K562 (cell line): ENCODE data around the gene EML3. TPM values are rescaled to one million over a fixed set of nuclear protein-coding genes. Genes with fewer than 3 reads are reported as not detected.

Source experiments
- BCOR ChIP-seq: fragments of 450-650 bp; IDR thresholded peaks from 2 replicates; pipeline ENCODE4 v1.6.1; 2016
- CREB5 ChIP-seq: fragments of 250-450 bp; sonication (Bioruptor Pico); IDR thresholded peaks from 2 replicates; pipeline ENCODE4 v1.5.0; 2020; ENCODE audit warnings: mild to moderate bottlenecking
- FIP1L1 ChIP-seq: fragments of 200-400 bp; formaldehyde crosslinking; IDR thresholded peaks from 2 replicates; pipeline ENCODE4 v1.6.1; 2018; ENCODE audit warnings: mild to moderate bottlenecking, low read depth, low read length; ENCODE audit not compliant: poor library complexity, severe bottlenecking
- HIVEP1 ChIP-seq: fragments of 250-450 bp; sonication (Bioruptor Pico); IDR thresholded peaks from 2 replicates; pipeline ENCODE4 v1.4.0; 2020; ENCODE audit warnings: mild to moderate bottlenecking
- HNRNPH1 ChIP-seq: fragments of 200-400 bp; formaldehyde crosslinking; optimal IDR thresholded peaks from 2 replicates; pipeline ENCODE3; 2017; ENCODE audit warnings: low read depth, mild to moderate bottlenecking, low read length, moderate library complexity
- IRF9 ChIP-seq: fragments of 450-650 bp; IDR thresholded peaks from 2 replicates; pipeline ENCODE4 v1.6.1; 2016; ENCODE audit warnings: missing biosample characterization, missing genetic modification characterization
- MCM7 ChIP-seq, 2 experiments: fragments of 450-650 bp; IDR thresholded peaks; 2 replicates each; pipeline ENCODE4 v1.6.1; 2016 to 2018
- MED1 ChIP-seq: sonication (generic); formaldehyde crosslinking; IDR thresholded peaks from 2 replicates; pipeline ENCODE4 v1.8.1; 2023; ENCODE audit warnings: missing genetic modification reagents, borderline replicate concordance
- MEIS2 ChIP-seq: fragments of 450-650 bp; IDR thresholded peaks from 2 replicates; pipeline ENCODE4 v1.6.1; 2014; ENCODE audit warnings: mild to moderate bottlenecking; ENCODE audit not compliant: partially characterized antibody
- MLX ChIP-seq, 2 experiments: fragments of 450-650 bp in 1 of 2; sonication (generic) in 1 of 2; formaldehyde crosslinking; conservative IDR thresholded peaks; 2 replicates each; pipeline versions ENCODE4 v1.4.0 to v1.8.1; 2020 to 2022; ENCODE audit warnings: mild to moderate bottlenecking in 1 of 2, missing genetic modification reagents in 1 of 2
- MTA2 ChIP-seq: fragments of 450-650 bp; IDR thresholded peaks from 2 replicates; pipeline ENCODE4 v1.6.1; 2016; ENCODE audit warnings: low read depth
- MTA3 ChIP-seq: fragments of 450-650 bp; formaldehyde crosslinking; IDR thresholded peaks from 2 replicates; pipeline ENCODE4 v1.6.1; 2017; ENCODE audit warnings: mild to moderate bottlenecking, borderline replicate concordance
- MYNN ChIP-seq, 2 experiments: sonication (generic); formaldehyde crosslinking in 1 of 2; IDR thresholded peaks; 2 replicates each; pipeline versions ENCODE4 v1.5.0 to v1.6.1; 2016 to 2020; ENCODE audit warnings: antibody characterized with exemption in 1 of 2, missing genetic modification reagents in 1 of 2
- PHF20 ChIP-seq: fragments of 450-650 bp; IDR thresholded peaks from 2 replicates; pipeline ENCODE4 v1.6.1; 2018; ENCODE audit not compliant: partially characterized antibody
- PKNOX1 ChIP-seq: fragments of 450-650 bp; IDR thresholded peaks from 2 replicates; pipeline ENCODE4 v1.6.1; 2016
- POLR2H ChIP-seq: IDR thresholded peaks from 2 replicates; pipeline ENCODE4 v1.6.1; 2016; ENCODE audit warnings: missing genetic modification characterization, low read depth, mild to moderate bottlenecking, control low read depth, missing compliant biosample characterization, moderate library complexity
- RBM15 ChIP-seq: fragments of 200-400 bp; formaldehyde crosslinking; IDR thresholded peaks from 2 replicates; pipeline ENCODE4 v1.6.1; 2018; ENCODE audit warnings: mild to moderate bottlenecking, low read length, moderate library complexity; ENCODE audit not compliant: insufficient read depth
- RBM39 ChIP-seq: fragments of 200-400 bp; formaldehyde crosslinking; optimal IDR thresholded peaks from 2 replicates; pipeline ENCODE3; 2018; ENCODE audit warnings: low read depth, low read length
- STAG1 ChIP-seq: sonication (generic); formaldehyde crosslinking; IDR thresholded peaks from 2 replicates; pipeline ENCODE4 v1.5.0; 2020; ENCODE audit warnings: missing genetic modification reagents, borderline replicate concordance
- TCF3 ChIP-seq: sonication (generic); formaldehyde crosslinking; IDR thresholded peaks from 2 replicates; pipeline ENCODE4 v1.4.0; 2020; ENCODE audit warnings: mild to moderate bottlenecking, missing genetic modification reagents
- TFAM ChIP-seq: fragments of 250-450 bp; sonication (Bioruptor Pico); conservative IDR thresholded peaks from 2 replicates; pipeline ENCODE4 v1.5.0; 2021; ENCODE audit warnings: mild to moderate bottlenecking, moderate library complexity
- USF2 ChIP-seq: sonication (generic); formaldehyde crosslinking; IDR thresholded peaks from 2 replicates; pipeline ENCODE4 v1.5.0; 2020; ENCODE audit warnings: missing genetic modification reagents
- ZBED1 ChIP-seq: IDR thresholded peaks from 2 replicates; pipeline ENCODE4 v1.6.1; 2014
- ZNF316 ChIP-seq: fragments of 450-650 bp; IDR thresholded peaks from 2 replicates; pipeline ENCODE4 v1.6.1; 2016
- ZNF41 ChIP-seq: fragments of 250-450 bp; sonication (Bioruptor Pico); conservative IDR thresholded peaks from 2 replicates; pipeline ENCODE4 v1.4.0; 2020; ENCODE audit warnings: mild to moderate bottlenecking
- ZNF57 ChIP-seq: fragments of 450-650 bp; formaldehyde crosslinking; IDR thresholded peaks from 2 replicates; pipeline ENCODE4 v1.4.0; 2020; ENCODE audit warnings: mild to moderate bottlenecking, moderate library complexity
- polyA plus RNA-seq, 8 experiments: library from polyadenylated mRNA; depleted of rRNA in 4 of 8; stranded (reverse) in 5 of 8; unstranded in 3 of 8; fragments of >200 nt; fragmentation: Nextera tagmentation in 2 of 8; fragmentation: Illumina TruSeq in 1 of 8; extraction: Ambion mirVana in 2 of 8; extraction: Trizol in 1 of 8; gene quantifications; 2 replicates each; pipeline versions ENCODE4 v1.2.1 to v1.2.3, GENCODE V29; 2011 to 2014; ENCODE audit warnings: inconsistent platforms in 1 of 8, missing spikeins in 1 of 8
- total RNA-seq, 7 experiments: library from RNA; depleted of rRNA in 6 of 7; stranded (reverse); fragments of >200 nt in 6 of 7; fragmentation: Illumina TruSeq in 2 of 7; extraction: Trizol in 2 of 7; gene quantifications; 2 replicates each; pipeline versions ENCODE4 v1.2.1 to v1.2.3, GENCODE V29; 2011 to 2021; ENCODE audit warnings: low replicate concordance in 1 of 7

The EML3 gene
- total and polyA plus RNA-seq, 9 of the 15 experiments (the other 6 are each of a cell fraction or from before 2014, with no cell fraction given), result 0.32 to 90.5 (median 26.4) TPM

- peak; percentile 24 for TF ChIP-seq BCOR
- TF ChIP-seq STAG1 (CRISPR knock-in tag), result no peak
- TF ChIP-seq RBM39, result peak; percentile 36
- peak; percentile 96 for TF ChIP-seq PHF20
- TF ChIP-seq MTA3, result peak; percentile 96; the same call in 1 of the 2 replicates
- peak; percentile 66 for TF ChIP-seq MEIS2
- no peak for TF ChIP-seq MCM7 (IDR thresholded peaks at IDR 0.05)
- TF ChIP-seq HNRNPH1, result no peak
- no peak for TF ChIP-seq FIP1L1
- peak; percentile 89 for TF ChIP-seq PKNOX1
- no peak for TF ChIP-seq IRF9
- no peak for TF ChIP-seq ZNF41 (CRISPR knock-in tag)
- no peak for TF ChIP-seq USF2 (CRISPR knock-in tag)
- no peak for TF ChIP-seq ZNF57
- TF ChIP-seq ZNF316, result no peak
- no peak for TF ChIP-seq MTA2
- no peak for TF ChIP-seq MED1 (CRISPR knock-in tag)
- no peak for TF ChIP-seq TCF3 (CRISPR knock-in tag)
- TF ChIP-seq CREB5 (CRISPR knock-in tag), result no peak
- no peak for TF ChIP-seq MLX (CRISPR knock-in tag; conservative IDR thresholded peaks at IDR 0.05)
- peak; percentile 90 for TF ChIP-seq POLR2H (tag)
- no peak; the same call in 1 of the 2 replicates for TF ChIP-seq MYNN (IDR thresholded peaks at IDR 0.05)
- no peak for TF ChIP-seq MYNN (CRISPR knock-in tag; IDR thresholded peaks at IDR 0.05)
- TF ChIP-seq ZBED1, result no peak; the same call in 1 of the 2 replicates
- TF ChIP-seq TFAM (CRISPR knock-in tag), result no peak
- no peak for TF ChIP-seq RBM15
- TF ChIP-seq HIVEP1 (CRISPR knock-in tag), result no peak
Observed at GRCh38 chr11:62591448-62592145, 21.0 kb downstream of the EML3 start, which contains the start of gene TUT1 (continued).
